ENCODE results near the gene TRPC4AP. TPM values are rescaled to one million over a fixed set of nuclear protein-coding genes. Genes with fewer than 3 reads are reported as not detected.

TRPC4AP gene
- total RNA-seq, 2 donors from 2014 or later: 65.4 to 76.6 TPM

GRCh38 chr20:35000922-35001595 is 91.5 kb downstream of the TRPC4AP start:
- H3K36me3 ChIP-seq: peaks cover 8 to 54% of the 10 kb centered on the region in 2 donors
- no peak for DNase-seq (ENCODE audit: low spot score)
- H3K9me3 ChIP-seq: no peaks in the 10 kb centered on the region
- no peak overlapping the region for H3K4me3 ChIP-seq
- WGBS: 92% methylated on average over 28 of the region's 28 CpGs
- no peak overlapping the region for H3K27ac ChIP-seq
- intact Hi-C loops (cut with DNase I): no loop called here
- H3K4me1 ChIP-seq (replicated peaks): peaks cover 7% of the 10 kb centered on the region
- no peaks in the 10 kb centered on the region for H3K27me3 ChIP-seq (replicated peaks; ENCODE audit: insufficient read depth)
- TF ChIP-seq POLR2AphosphoS5 (IDR thresholded peaks at IDR 0.05): no peak
- no peak for TF ChIP-seq POLR2A (IDR thresholded peaks at IDR 0.05)
- no peak for TF ChIP-seq CTCF (IDR thresholded peaks at IDR 0.05)

- TF ChIP-seq POLR2A (IDR thresholded peaks at IDR 0.05) (no peak), CTCF (IDR thresholded peaks at IDR 0.05) (no peak), POLR2AphosphoS5 (IDR thresholded peaks at IDR 0.05) (no peak)
- no peak for DNase-seq (ENCODE audit: low spot score)
- H3K27me3 ChIP-seq (replicated peaks; ENCODE audit: insufficient read depth): no peaks in the 10 kb centered on the region
- H3K9me3 ChIP-seq: no peaks in the 10 kb centered on the region
- no peak overlapping the region for H3K27ac ChIP-seq
- intact Hi-C loops (cut with DNase I): no loop called here
- H3K4me3 ChIP-seq: no peak overlapping the region
- H3K4me1 ChIP-seq (replicated peaks): peaks cover 7% of the 10 kb centered on the region
- H3K36me3 ChIP-seq: peaks cover 8 to 55% of the 10 kb centered on the region in 2 donors
- 90% methylated on average over 28 of the region's 28 CpGs for WGBS
Observed at GRCh38 chr20:35000311-35000921, 92.2 kb downstream of the TRPC4AP start.

GRCh38 chr20:34999782-35000181 is 92.8 kb downstream of the TRPC4AP start:
- peaks cover 7% of the 10 kb centered on the region for H3K4me1 ChIP-seq (replicated peaks)
- no peak for TF ChIP-seq CTCF (IDR thresholded peaks at IDR 0.05)
- no peak for TF ChIP-seq POLR2AphosphoS5 (IDR thresholded peaks at IDR 0.05)
- TF ChIP-seq POLR2A (IDR thresholded peaks at IDR 0.05): no peak
- intact Hi-C loops (cut with DNase I): no loop called here
- WGBS: 80% methylated on average over 10 of the region's 10 CpGs
- H3K36me3 ChIP-seq: peaks cover 8 to 55% of the 10 kb centered on the region in 2 donors
- no peaks in the 10 kb centered on the region for H3K9me3 ChIP-seq
- H3K27ac ChIP-seq: no peak overlapping the region
- H3K27me3 ChIP-seq (replicated peaks; ENCODE audit: insufficient read depth): no peaks in the 10 kb centered on the region
- H3K4me3 ChIP-seq: no peak overlapping the region
- DNase-seq (ENCODE audit: low spot score): no peak

GRCh38 chr20:34999021-34999451 is 93.6 kb downstream of the TRPC4AP start:
- H3K27me3 ChIP-seq (replicated peaks; ENCODE audit: insufficient read depth): no peaks in the 10 kb centered on the region
- WGBS: 87% methylated on average over 25 of the region's 25 CpGs
- no peak for DNase-seq (ENCODE audit: low spot score)
- peaks cover 7% of the 10 kb centered on the region for H3K4me1 ChIP-seq (replicated peaks)
- H3K9me3 ChIP-seq: no peaks in the 10 kb centered on the region
- peaks cover 2 to 49% of the 10 kb centered on the region in 2 donors for H3K36me3 ChIP-seq
- intact Hi-C loops (cut with DNase I): no loop called here
- H3K4me3 ChIP-seq: no peak overlapping the region
- H3K27ac ChIP-seq: no peak overlapping the region
- TF ChIP-seq CTCF (IDR thresholded peaks at IDR 0.05) (no peak), POLR2A (IDR thresholded peaks at IDR 0.05) (no peak), POLR2AphosphoS5 (IDR thresholded peaks at IDR 0.05) (no peak)

Measured in prostate gland (tissue), 2 donors.